Panc1 (cell line): Measurements from ENCODE around the gene LONP2. TPM values are rescaled to one million over a fixed set of nuclear protein-coding genes. Genes with fewer than 3 reads are reported as not detected.

Source experiments
- ATAC-seq: fragments of 200-7000 bp; cut with Tn5 transposase; 2 replicates; pipeline ENCODE4 v1.9.1; 2020; ENCODE audit warnings: mild to moderate bottlenecking, moderate library complexity
- BruUV-seq: library from RNA; stranded (reverse); fragments of 400-500 nt; replicated peaks from 2 replicates; lab custom pipeline; 2021; lab: Mats Ljungman, UMichigan
- CTCF ChIA-PET: fragments of 300-600 bp; sonication (Branson Sonifier 250); formaldehyde crosslinking; loops from one replicate; lab custom pipeline; 2022; ENCODE audit warnings: antibody characterized with exemption; lab: Charles Lee
- POLR2A ChIA-PET: fragments of 300-600 bp; sonication (Branson Sonifier 250); formaldehyde crosslinking; loops from one replicate; lab custom pipeline; 2022; ENCODE audit warnings: antibody characterized with exemption; lab: Charles Lee
- DNase-seq: peaks from one replicate; pipeline ENCODE4 v3.0.0-alpha.2; 2010; ENCODE audit warnings: low read depth, low spot score
- H3K27ac ChIP-seq: 2 replicates; pipeline ENCODE4 v1.5.1; 2011; ENCODE audit warnings: mild to moderate bottlenecking, low read length, inconsistent platforms
- H3K27me3 ChIP-seq: fragments of 200-500 bp; sonication (Bioruptor generic); 2 replicates; pipeline ENCODE4 v1.6.0; 2014; ENCODE audit warnings: low read length, inconsistent platforms; ENCODE audit not compliant: control insufficient read depth, insufficient read depth
- H3K36me3 ChIP-seq: fragments of 200-500 bp; sonication (Bioruptor generic); 2 replicates; pipeline ENCODE4 v1.5.1; 2014; ENCODE audit warnings: inconsistent platforms, mild to moderate bottlenecking, low read length, moderate library complexity; ENCODE audit not compliant: control insufficient read depth, insufficient read depth
- H3K4me1 ChIP-seq: 2 replicates; pipeline ENCODE4 v1.5.1; 2011; ENCODE audit warnings: inconsistent platforms, mild to moderate bottlenecking, low read length, moderate library complexity; ENCODE audit not compliant: control insufficient read depth, insufficient read depth
- H3K4me3 ChIP-seq, 2 experiments: 2 replicates each; pipeline ENCODE4 v1.5.1; 2011 to 2012; ENCODE audit warnings: low read depth in 2 of 2, low read length in 2 of 2, mild to moderate bottlenecking in 2 of 2, inconsistent platforms in 1 of 2, moderate library complexity in 1 of 2
- H3K9me3 ChIP-seq: fragments of 200-500 bp; sonication (Bioruptor generic); 2 replicates; pipeline ENCODE4 v1.5.1; 2014; ENCODE audit warnings: low read depth, mild to moderate bottlenecking, inconsistent platforms, low read length, moderate library complexity; ENCODE audit not compliant: control insufficient read depth, insufficient read depth
- CTCF ChIP-seq: fragments of 450-650 bp; IDR thresholded peaks from 2 replicates; pipeline ENCODE4 v1.5.1; 2017; ENCODE audit warnings: mild to moderate bottlenecking
- POLR2AphosphoS5 ChIP-seq: IDR thresholded peaks from 2 replicates; pipeline ENCODE4 v1.6.1; 2012; ENCODE audit warnings: mild to moderate bottlenecking, low read depth, low read length, moderate library complexity
- REST ChIP-seq, 2 experiments: IDR thresholded peaks; 2 replicates each; pipeline ENCODE4 v1.6.1; 2011 to 2012; ENCODE audit warnings: low read depth in 2 of 2, control low read depth in 1 of 2, low read length in 1 of 2, mild to moderate bottlenecking in 1 of 2, moderate library complexity in 1 of 2; ENCODE audit not compliant: insufficient read depth in 1 of 2
- SIN3A ChIP-seq: IDR thresholded peaks from 2 replicates; pipeline ENCODE4 v1.6.1; 2012; ENCODE audit warnings: low read depth, mild to moderate bottlenecking, low read length, moderate library complexity, borderline replicate concordance; ENCODE audit not compliant: insufficient read depth
- TCF7L2 ChIP-seq: IDR thresholded peaks from 2 replicates; pipeline ENCODE4 v1.6.1; 2011; ENCODE audit warnings: mild to moderate bottlenecking, low read depth, low read length, inconsistent platforms
- in situ Hi-C: cut with HindIII; loops from 2 replicates; pipeline ENCODE4 v1.10.0; 2016; ENCODE audit warnings: low sequenced_read_pairs, low pct_unique_long_range_greater_than_20kb
- intact Hi-C: fragments of 100-400 bp; cut with micrococcal nuclease; formaldehyde crosslinking; loops from one replicate; pipeline ENCODE4 v1.10.0; 2022; ENCODE audit not compliant: unreplicated experiment
- total RNA-seq: library from RNA; stranded (reverse); gene quantifications from one replicate; pipeline ENCODE4 v1.2.1, GENCODE V29; 2021; ENCODE audit not compliant: unreplicated experiment

LONP2 gene
- total RNA-seq, 1 experiment from 2014 or later, result 22.9 TPM

- TF ChIP-seq SIN3A (no peak), REST (IDR thresholded peaks at IDR 0.05; ENCODE audit: insufficient read depth in 1 of 2, low read depth in 2 of 2, low read length in 1 of 2) (no peak), POLR2AphosphoS5 (no peak), TCF7L2 (no peak), CTCF (no peak)
- H3K4me1 ChIP-seq, result no peaks in the 10 kb centered on the region
- intact Hi-C loops (no loop called here), in situ Hi-C loops (no loop called here)
- no peak for ATAC-seq
- DNase-seq, result no peak
- peak overlapping the region; percentile 54; the same call in 1 of the 2 replicates for H3K27ac ChIP-seq
- CTCF ChIA-PET, result no interaction called here
- BruUV-seq, result no TSS peak
- H3K4me3 ChIP-seq, result no peak overlapping the region
- POLR2A ChIA-PET, result no interaction called here
- no peaks in the 10 kb centered on the region for H3K27me3 ChIP-seq
- no peaks in the 10 kb centered on the region; the same call in none of the 2 replicates for H3K36me3 ChIP-seq
- no peaks in the 10 kb centered on the region for H3K9me3 ChIP-seq
Measured at GRCh38 chr16:48300391-48300856, 56.3 kb downstream of the LONP2 start.

- intact Hi-C loops, result no loop called here
- Histone ChIP-seq H3K36me3 (no peaks in the 10 kb centered on the region), H3K9me3 (peaks cover 6% of the 10 kb centered on the region; the same call in 1 of the 2 replicates), H3K4me1 (no peaks in the 10 kb centered on the region), H3K27ac (no peak overlapping the region), H3K27me3 (no peaks in the 10 kb centered on the region), H3K4me3 (no peak overlapping the region)
- DNase-seq, result no peak
- BruUV-seq, result no TSS peak
- ChIA-PET POLR2A (no interaction called here), CTCF (no interaction called here)
- in situ Hi-C loops, result no loop called here
- no peak for ATAC-seq
- TF ChIP-seq REST (IDR thresholded peaks at IDR 0.05; ENCODE audit: insufficient read depth in 1 of 2, low read depth in 2 of 2, low read length in 1 of 2), result no peak
- no peak for TF ChIP-seq CTCF
- no peak for TF ChIP-seq POLR2AphosphoS5
- TF ChIP-seq SIN3A, result no peak
Measured at GRCh38 chr16:48308535-48308934, 64.4 kb downstream of the LONP2 start.
